GDM1 (cell line): ENCODE results near the gene OSBPL9.
A peak's percentile ranks its signal among the peaks of the same experiment; 100 is the strongest.

ENCODE experiments used
- DNase-seq: peaks from one replicate; lab custom pipeline; 2025; lab: John Stamatoyannopoulos, UW

The OSBPL9 gene

DNA sequence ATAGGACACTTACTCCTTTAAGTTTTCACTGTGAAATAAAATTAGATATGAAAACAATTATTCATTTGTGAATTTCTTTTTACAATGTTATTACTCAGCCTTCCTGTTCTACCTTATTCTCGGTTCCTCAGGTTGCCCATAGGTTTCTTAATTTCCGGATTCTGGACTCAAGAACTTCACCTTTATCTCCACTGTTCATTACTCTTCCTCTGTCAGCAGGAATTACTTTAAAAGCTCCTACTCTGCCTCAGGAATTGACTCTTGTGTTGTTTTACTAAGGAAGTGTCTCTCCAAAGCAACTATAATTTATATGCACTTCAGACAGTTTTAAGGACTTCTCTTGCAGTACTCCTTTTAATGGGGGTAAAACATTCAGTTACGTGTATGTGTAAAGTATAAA lies 123.8 kb downstream of the OSBPL9 start:
- no peak for DNase-seq

- DNase-seq, result no peak
These were observed 124.3 kb downstream of the OSBPL9 start for GRCh38 chr1:51741121-51741681.

DNA sequence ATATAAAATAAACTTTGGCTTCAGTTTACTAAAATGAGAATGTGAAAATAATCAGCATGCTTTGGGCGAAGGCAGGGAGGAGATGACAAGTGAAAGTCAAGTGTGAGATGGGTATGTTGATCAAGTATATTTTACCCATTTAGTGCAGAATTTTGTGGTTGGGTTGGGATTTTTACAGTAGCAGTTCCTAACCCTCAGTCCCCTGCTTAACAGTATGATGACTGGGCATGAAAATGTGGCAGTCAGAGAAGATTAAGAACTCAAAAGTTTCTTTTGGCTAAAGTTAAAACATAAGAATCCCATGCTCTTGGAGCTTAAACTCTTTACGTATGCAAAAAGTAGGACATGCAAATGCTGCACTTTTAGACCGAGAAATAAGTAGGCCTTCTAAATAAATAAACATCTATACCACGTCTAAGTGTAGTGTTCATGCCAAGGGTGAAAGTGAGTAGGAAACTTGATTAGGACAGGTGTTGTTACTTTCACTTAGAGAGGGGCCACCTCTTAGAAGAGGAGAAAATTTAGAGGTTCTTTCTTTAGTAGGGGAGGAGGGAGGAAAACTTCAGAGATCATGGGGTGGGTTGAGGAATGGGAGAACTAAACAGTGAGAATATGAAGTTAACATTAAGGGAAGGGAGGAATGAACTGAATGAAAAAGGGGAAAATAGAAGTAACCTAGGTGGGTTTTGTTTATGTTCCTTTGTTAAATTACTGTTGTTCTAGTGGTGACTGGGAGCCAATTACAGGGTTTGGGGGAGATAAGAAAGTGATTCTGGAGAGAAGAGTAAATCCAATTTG lies 127.8 kb downstream of the OSBPL9 start:
- no peak for DNase-seq

DNA sequence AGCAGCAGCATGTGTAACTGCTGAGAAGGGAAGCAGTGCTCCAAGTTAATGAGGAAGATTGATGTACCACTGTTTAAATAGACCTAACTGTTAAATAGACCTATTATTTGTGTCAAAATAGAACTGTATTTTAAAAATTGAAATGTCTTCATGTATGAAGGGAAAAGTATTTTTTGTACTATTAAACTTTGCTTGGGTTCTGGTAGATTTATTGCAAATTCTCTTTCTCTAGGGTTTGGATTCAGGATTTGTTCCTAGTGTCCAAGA lies 128.3 kb downstream of the OSBPL9 start:
- no peak for DNase-seq

- DNase-seq, result no peak
These were observed 132.3 kb downstream of the OSBPL9 start for GRCh38 chr1:51749151-51749550.

DNA sequence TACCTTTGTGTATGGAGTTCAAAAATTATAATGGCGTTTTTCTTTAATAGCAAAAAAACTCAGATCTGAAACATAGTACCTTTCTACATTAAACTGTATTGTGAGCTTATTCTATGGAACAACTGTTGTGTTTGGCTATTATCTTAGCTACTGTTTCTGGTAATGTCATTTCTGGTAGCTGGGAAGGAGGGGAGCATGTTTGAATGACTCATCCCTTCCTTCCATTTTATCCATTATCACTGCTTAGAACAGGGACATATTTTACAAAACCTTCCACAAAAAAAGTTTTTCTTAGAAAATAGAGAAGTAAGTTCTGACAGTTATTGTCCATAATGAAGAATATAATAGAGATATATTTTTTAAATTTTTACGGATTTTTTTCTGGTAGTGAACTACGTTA lies 133.3 kb downstream of the OSBPL9 start:
- no peak for DNase-seq

- DNase-seq, result no peak
These were observed 133.8 kb downstream of the OSBPL9 start for GRCh38 chr1:51750729-51751128.

GRCh38 chr1:51752073-51752948 lies 135.4 kb downstream of the OSBPL9 start:
- no peak for DNase-seq

GRCh38 chr1:51753969-51754368 lies 137.1 kb downstream of the OSBPL9 start:
- no peak for DNase-seq

GRCh38 chr1:51754666-51755065 lies 137.8 kb downstream of the OSBPL9 start:
- DNase-seq, result no peak

DNA sequence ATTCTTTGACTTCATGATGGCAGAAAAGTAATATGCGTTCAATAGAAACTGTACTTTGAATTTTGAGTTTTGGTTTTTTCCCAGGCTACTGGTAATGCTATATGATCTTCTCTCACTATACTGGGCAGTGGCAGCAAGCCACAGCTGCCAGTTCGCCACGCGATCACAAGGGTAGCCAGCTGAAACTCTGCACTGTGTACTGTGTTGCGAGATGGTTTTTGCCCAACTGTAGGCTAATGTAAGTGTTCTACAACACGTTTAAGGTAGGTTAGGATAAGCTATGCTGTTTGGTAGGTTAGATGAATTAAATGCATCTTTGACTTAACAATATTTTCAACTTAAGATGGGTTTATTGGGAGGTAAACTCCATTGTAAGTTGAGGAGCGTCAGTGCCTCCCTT lies 138.5 kb downstream of the OSBPL9 start:
- no peak for DNase-seq

GRCh38 chr1:51756290-51756689 lies 139.4 kb downstream of the OSBPL9 start:
- no peak for DNase-seq

DNA sequence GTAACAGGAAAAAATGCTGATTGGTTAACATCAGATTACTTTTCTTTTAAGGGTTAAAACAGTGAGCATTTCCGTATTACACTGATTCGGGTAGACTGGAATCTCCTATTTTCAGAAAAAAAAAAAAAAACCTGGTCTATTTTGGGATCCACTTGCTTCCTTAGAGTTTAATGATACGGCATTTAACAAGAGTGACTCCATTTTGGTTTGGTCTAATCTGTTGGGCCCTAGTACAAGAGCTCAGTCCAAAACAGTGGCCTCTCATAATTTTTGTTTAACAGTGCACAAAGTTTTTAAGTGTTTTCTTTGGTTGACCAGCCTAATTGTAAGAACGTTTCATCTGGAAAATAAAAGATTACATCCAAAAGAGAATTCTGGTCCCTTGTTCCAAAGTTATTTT lies 141.4 kb downstream of the OSBPL9 start:
- DNase-seq, result no peak

GRCh38 chr1:51760872-51761271 lies 144.0 kb downstream of the OSBPL9 start:
- DNase-seq, result no peak

GRCh38 chr1:51761351-51761750 lies 144.5 kb downstream of the OSBPL9 start:
- DNase-seq, result no peak

DNA sequence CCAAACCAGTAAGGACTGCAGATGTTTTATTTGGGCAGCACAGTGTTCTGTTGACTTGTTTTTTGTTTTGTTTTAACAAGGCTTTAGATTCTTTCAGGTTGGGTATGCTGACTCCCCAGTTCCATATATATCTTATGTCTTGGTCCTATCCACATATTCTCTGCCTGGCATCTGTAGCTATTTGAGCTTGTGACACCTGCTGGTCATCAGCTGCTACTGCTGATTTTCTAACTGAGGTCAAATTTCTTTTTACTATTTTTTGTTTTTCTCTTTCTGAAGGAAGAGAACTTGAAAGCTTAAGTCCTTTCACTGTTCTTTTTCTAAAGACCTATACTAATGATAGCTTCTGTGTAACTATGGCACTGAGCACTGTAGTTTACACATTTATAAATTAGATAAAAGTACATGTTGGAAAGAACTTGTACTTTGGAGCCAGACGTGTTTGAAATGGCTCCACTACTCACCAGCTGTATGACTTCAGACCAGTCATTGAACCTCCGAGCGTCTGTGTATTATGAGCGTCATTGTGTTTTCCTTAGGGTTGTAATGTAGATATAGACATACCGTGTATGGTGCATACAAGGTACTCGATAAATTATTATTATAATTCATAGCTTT lies 152.2 kb downstream of the OSBPL9 start:
- peak; percentile 18 for DNase-seq

GRCh38 chr1:51776408-51776807 lies 159.5 kb downstream of the OSBPL9 start:
- DNase-seq, result no peak

DNA sequence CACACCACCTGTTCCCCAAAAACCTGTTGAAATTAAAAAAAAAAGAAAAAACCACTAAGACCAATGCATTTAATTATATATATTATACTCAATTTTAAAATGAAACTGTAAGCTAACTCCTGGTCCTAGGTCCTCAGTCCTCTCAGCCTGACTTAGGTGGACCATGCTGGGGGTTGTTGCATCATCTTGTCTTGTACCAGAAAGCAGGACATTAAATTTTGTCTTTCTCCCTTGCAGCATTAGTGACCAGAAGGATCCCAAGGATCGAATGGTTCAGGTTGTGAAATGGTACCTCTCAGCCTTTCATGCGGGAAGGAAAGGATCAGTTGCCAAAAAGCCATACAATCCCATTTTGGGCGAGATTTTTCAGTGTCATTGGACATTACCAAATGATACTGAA lies 164.0 kb downstream of the OSBPL9 start:
- DNase-seq, result no peak

DNA sequence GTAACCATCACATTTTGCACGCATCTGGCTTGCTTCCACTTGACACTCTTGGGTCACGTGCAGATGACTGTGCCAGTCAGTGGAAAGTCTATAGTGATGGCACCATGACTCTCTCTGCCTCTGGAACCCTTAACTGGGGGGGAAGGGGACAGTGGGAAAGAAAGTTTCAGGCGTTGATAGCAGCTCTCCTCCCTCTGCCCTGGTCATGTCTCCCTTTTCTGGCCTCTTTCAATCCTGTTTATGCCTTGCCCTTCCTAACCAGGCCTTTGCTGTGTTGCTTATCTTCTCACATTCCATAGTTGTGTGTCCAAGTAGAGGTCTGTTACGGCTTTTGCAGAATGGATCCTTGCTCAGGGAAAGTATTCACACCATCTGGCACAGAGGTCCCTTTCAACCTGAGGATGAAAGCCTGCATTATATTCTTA lies 168.1 kb downstream of the OSBPL9 start:
- no peak for DNase-seq

DNA sequence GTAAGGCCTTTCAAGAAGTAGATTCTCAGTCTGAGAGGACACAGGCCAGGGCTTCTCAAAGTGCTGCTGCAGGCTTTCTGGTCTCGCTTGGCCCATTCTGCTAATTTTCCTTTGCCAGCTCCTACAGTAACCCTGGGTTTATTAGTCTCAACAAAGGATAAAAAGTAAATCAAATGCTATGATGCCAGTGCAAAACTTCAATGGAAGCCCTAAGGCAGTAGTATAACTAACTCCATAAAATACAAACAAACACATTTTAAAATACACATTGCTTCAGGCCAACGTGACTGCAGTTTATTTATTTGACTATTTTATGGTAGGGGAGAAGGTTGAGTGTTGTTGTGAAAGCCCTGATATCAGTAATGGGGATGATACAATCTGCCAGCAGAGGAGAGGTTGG lies 172.0 kb downstream of the OSBPL9 start:
- no peak for DNase-seq

GRCh38 chr1:51789342-51789741 lies 172.4 kb downstream of the OSBPL9 start:
- DNase-seq, result no peak

- no peak for DNase-seq
These were observed 173.5 kb downstream of the OSBPL9 start for GRCh38 chr1:51790385-51790784.

DNA sequence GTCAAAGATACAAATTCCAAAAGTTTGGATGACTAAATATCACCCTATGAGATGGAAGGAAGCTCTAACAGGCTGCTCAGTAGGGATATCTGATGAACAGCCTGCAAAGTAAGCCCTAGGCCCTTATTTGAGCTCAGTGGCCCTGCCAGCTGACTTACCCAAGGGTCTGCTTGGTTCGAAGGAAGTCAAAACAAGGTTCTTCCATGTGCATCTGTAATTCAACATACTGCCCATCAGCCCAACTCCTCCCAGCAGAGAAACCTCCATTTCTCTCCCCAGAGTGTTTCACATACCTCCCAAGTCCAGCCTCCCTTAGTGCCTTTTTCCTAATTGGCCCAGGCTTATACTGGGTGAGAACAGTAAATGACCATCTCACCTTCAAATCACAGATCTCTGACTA lies 175.0 kb downstream of the OSBPL9 start:
- DNase-seq, result no peak
